Activated T-cell treated with anti-CD3 and anti-CD28 coated beads, Interleukin-2, amount 50 U/mL, for 24 hours (primary cell): ENCODE measurements around the gene MMD2.

Experiments
- DNase-seq: peaks from one replicate; pipeline ENCODE4 v3.0.0-alpha.2; 2020
- H3K27ac Mint-ChIP-seq: 2 replicates; pipeline ENCODE4 v1.8.0; 2020; ENCODE audit warnings: mild to moderate bottlenecking, mixed read lengths
- H3K27me3 Mint-ChIP-seq: 2 replicates; pipeline ENCODE4 v1.8.0; 2020; ENCODE audit warnings: mixed read lengths
- H3K36me3 Mint-ChIP-seq: 2 replicates; pipeline ENCODE4 v1.8.0; 2020; ENCODE audit warnings: low read depth, mixed read lengths
- H3K4me1 Mint-ChIP-seq: 2 replicates; pipeline ENCODE4 v1.8.0; 2020; ENCODE audit warnings: low read depth, mixed read lengths
- H3K4me3 Mint-ChIP-seq: 2 replicates; pipeline ENCODE4 v1.8.0; 2020; ENCODE audit warnings: mild to moderate bottlenecking, moderate library complexity, mixed read lengths
- H3K9me3 Mint-ChIP-seq: 2 replicates; pipeline ENCODE4 v1.8.0; 2020; ENCODE audit warnings: mixed read lengths

Gene MMD2

GRCh38 chr7:4856336-4857057 lies 102.5 kb downstream of the MMD2 start:
- H3K4me3 Mint-ChIP-seq: no peak overlapping the region
- no peaks in the 10 kb centered on the region for H3K36me3 Mint-ChIP-seq
- H3K27me3 Mint-ChIP-seq: peaks cover 28% of the 10 kb centered on the region
- DNase-seq: no peak
- peaks cover 4% of the 10 kb centered on the region for H3K9me3 Mint-ChIP-seq
- H3K4me1 Mint-ChIP-seq: peaks cover 5% of the 10 kb centered on the region
- no peak overlapping the region for H3K27ac Mint-ChIP-seq
